Stimulated activated CD4-positive, alpha-beta T cell treated with anti-CD3 and anti-CD28 coated beads, Interleukin-1b, Interleukin-23, amount 100 ng/mL, for 1 hour (primary cell): ENCODE results near the gene SPO11.
"Not testable (repeated sequence)": the region's sequence is repeated elsewhere in the genome, so short reads cannot be mapped to it uniquely, and the experiment has no call there.

ENCODE experiments used
- DNase-seq, 2 donors: peaks; one replicate each; pipeline ENCODE4 v3.0.0-alpha.2; 2020; ENCODE audit warnings: low read depth in 2 of 2

SPO11 gene

GRCh38 chr20:57341663-57342062 lies 12.1 kb downstream of the SPO11 start:
- DNase-seq: no peak

GRCh38 chr20:57342829-57343228 lies 13.2 kb downstream of the SPO11 start:
- DNase-seq: no peak

DNA sequence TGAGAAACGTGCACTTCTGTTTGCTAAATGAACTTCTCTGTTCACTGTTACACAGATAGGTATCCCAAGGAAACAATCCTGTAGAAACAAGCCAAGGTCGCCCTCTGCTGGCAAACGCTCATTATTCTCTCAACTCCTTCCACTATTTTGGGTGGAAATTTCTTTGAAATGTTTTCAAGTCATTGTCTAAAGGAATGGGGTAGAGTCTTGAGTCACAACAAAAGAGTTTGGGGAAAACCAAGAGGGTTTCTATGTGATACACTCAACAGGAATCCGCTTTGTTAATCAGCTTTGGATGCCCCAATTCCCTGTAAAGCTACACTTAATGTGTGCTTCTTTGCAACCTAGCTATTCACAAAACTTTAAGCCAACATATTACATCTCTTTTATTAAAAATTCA lies 16.9 kb downstream of the SPO11 start:
- DNase-seq: peak in 1 of 2 donors; percentile 57

GRCh38 chr20:57347393-57347792 lies 17.8 kb downstream of the SPO11 start:
- DNase-seq: no peak

GRCh38 chr20:57348200-57348921 lies 18.8 kb downstream of the SPO11 start:
- not testable (repeated sequence) for DNase-seq

- not testable (repeated sequence) for DNase-seq
These were observed 19.4 kb downstream of the SPO11 start for GRCh38 chr20:57348922-57349574.

DNA sequence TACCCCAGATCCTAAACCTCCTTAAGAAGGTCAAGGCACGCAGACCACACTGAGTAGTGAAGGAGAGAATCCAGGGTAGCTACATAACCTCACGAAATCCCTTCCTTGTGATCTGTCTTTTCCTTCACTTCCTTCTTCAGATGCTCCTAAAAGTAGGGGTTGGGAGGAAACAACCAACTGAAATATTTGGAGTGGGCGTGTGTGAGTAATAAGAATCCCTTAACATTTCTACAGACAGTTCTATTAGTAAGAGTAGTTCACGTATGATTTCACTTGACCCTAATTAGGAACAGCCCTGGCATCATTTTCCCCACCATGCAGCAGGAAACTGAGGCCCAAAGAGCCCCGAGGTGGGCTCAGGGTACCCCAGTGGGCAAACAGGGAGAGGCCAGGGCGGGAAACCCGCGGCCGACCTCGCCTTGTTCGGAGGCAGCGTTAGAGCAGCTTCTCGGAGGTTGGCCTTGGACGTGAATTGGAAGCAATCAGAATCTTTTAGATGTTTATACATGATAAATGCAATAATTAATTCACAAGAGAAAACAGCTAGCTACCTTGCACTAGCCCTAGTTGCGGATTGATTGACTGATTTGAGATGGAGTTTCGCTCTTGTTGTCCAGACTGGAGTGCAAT lies 20.6 kb downstream of the SPO11 start:
- DNase-seq: no peak

- DNase-seq: not testable (repeated sequence)
These were observed 21.1 kb downstream of the SPO11 start for GRCh38 chr20:57350726-57351041.

GRCh38 chr20:57351042-57351783 lies 21.6 kb downstream of the SPO11 start, which contains the start of gene RAE1:
Gene RAE1, plus strand, starts transcription at chr20:57351255. Its CDS starts 2,784 bp downstream, at chr20:57354039.
- peak; percentile 71 to 76 for DNase-seq

DNA sequence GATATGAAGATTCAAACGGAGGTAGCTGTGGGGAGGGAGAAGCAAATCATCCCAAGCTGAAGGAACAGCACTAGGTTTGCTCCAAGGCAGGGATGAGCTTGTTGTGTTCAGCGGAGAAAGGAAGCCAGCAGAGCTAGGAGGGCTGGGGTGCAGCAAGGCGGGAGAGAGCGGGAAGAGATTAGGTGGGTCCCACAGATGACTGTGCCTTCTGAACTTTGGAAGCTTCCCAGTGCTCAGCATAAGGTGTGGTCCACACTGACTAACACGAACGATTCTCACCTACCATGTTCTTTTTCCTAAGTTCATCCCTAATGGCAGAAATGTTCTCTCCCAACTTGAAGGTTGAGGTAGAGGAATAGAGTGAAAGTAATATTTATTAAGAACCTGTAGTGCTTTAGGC lies 22.7 kb downstream of the SPO11 start:
- no peak for DNase-seq

DNA sequence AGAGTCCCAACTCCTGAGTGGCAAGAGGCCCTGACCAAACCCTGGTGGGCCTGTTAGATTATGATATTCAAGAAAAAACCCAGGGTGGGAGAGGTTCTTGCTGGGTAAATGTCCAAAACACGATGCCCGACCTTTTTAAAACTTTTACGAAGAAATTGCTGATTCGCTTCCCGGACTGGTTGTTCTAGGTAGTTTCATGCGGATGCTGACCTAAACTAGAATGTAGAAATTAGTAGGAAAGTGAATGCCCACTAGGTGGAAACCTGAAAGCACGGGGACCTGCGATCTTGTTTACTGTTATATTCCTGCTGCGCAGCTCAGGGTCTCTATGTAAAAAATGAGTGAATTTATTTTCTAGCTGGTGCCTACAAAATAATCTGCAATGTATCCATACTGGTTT lies 23.7 kb downstream of the SPO11 start:
- no peak for DNase-seq

DNA sequence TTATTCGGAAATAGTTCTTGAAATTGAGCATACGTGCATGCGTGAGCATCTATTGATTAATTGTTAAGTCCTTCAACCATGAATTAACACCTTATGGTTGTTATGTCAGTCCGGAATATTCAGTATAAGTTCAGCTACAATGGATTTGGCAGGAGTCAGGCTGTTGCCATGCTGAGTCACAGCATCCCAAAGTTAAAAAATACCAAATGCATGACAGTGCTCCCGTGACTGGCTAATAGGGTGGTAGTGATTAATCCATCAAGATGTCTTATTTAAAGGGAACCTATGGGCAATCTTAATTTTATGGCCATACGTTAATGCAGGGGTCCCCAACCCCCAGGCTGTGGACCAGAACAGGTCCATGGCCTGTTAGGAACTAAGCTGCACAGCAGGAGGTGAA lies 31.9 kb downstream of the SPO11 start:
- DNase-seq: no peak

GRCh38 chr20:57364451-57364850 lies 34.8 kb downstream of the SPO11 start:
- no peak for DNase-seq

DNA sequence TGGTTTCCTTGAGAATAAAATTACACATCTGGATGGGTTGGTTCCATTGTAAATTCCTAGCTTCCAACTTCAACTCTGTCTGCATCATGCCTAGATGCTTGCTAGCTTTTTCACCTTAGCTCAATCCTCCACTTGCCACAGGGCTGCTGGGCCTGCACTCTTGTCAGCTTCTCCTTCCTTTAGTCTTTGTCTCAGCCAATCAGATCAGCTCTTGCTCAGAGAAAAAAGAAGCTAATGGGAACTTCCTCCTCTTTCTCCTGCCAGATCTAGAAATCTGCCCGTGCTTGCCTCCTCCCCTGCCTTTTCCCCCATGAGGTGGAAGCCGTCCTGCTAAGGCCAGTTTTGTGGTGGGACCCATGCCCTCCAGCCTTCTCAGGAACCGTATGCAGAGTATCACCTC lies 40.0 kb downstream of the SPO11 start:
- DNase-seq: no peak

DNA sequence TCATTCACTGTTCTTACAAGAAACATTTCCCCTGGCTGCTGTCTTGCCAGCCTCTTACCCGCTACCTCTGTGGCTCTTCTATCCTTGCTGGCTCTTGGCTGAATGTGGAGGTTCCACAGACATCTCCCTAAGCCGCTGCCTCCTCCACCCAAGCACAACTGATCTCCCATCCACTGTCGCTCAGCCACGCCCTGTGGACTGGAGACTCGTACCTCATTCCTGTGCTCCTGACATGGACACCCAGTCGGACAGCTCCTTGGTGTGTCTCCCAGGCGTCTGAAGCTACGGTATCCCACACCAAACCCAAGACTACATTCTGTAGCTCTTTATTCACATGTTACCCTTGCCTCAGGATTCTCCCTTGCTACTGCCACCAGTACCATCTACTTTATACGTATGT lies 40.7 kb downstream of the SPO11 start:
- DNase-seq: no peak

GRCh38 chr20:57371363-57371762 lies 41.8 kb downstream of the SPO11 start:
- DNase-seq: no peak

DNA sequence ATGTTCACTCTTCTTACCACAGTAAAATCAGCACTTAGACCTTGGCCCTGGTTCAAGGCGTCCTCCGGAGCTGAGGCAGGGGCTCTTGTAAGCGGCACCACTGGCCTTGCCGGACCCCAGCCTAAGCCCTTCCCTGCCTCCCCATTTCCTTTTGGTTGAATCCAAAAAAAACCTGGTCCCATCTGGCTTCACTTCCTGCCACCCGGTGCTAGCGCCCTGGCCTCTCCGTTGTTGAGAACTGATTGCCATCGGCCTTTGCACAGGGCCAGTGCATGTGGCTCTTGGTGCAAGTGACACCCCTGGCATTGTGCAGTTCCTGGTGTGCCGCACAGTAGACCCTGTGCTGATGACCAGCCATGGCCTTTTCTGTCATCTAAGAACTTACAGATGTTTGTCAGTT lies 42.6 kb downstream of the SPO11 start:
- no peak for DNase-seq

DNA sequence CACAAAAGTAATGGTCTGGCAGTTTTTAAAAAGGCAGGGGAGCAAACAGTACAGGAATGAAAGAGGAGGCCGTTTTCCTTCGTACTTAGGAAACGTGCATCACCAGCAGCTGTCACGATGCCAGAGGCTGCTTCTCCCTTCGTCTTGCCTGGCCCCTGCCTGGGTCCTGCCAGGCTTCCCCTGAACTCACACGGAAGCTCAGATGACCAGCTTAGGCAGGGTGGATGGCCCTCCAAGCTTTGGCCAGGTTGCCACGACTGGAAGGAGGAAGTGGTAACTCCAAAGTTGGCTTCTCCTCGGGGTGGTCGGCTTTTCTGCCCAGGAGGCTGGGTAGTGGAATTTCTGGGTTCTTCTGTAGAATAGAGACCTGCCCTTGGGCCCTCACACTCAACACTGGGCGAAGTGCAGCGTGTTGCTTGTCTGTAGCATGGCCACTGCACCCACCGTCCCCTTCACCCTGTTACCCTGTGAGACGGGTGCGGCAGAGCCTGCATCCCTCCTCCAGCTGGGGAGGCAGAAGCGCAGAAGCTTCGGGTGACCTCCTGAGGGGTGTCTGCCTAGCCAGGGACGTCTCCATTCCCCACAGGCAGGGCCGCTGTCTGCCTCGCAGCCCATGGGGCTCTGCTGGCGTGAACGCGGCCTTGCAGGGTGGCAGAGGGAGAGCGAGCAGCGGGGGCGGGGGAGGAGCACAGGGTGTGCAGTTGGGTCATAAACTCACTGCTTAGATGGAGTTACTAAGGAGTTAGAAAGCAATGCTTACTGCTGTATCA lies 43.2 kb downstream of the SPO11 start:
- no peak for DNase-seq

DNA sequence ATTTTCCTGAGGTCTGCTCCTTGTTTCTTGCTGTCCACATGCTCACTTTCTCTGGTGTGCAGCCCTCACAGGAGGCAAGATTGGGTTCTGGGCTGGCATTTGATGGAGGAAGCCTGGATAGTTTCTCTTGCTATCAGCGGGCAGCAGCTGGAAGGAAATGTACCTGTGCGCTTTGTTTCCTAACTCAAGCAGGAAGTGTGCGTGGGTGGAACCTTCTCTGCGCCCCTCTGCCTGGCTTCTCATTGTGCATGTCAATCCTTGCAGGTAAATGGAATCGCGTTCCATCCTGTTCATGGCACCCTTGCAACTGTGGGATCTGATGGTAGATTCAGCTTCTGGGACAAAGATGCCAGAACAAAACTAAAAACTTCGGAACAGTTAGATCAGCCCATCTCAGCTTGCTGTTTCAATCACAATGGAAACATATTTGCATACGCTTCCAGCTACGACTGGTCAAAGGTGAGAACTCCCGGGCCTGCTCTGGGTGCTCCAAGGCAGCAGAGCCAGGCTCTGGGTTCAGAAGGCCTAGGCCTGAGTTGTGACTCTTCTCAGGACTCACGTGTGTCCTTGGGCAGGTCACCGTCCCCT lies 44.8 kb downstream of the SPO11 start:
- DNase-seq: no peak

- no peak for DNase-seq
These were observed 45.5 kb downstream of the SPO11 start for GRCh38 chr20:57374931-57375651.
